ENCODE data around the gene TEKT1. TPM values are rescaled to one million over a fixed set of nuclear protein-coding genes. Genes with fewer than 3 reads are reported as not detected.

The TEKT1 gene
- total RNA-seq, 6 experiments from 2014 or later: not detected

- intact Hi-C loops (cut with DNase I): loop anchor here in 1 of 2 donors (10.0 kb wide), 1 partner anchor 95 kb away; no protein-coding TSS in a partner anchor
- no peak for DNase-seq
- Histone ChIP-seq H3K4me3 (no peak overlapping the region), H3K27me3 (no peaks in the 10 kb centered on the region), H3K4me1 (peaks cover 0 to 47% (median 13%) of the 10 kb centered on the region in 4 donors), H3K27ac (no peak overlapping the region), H3K36me3 (no peaks in the 10 kb centered on the region), H3K9me3 (no peaks in the 10 kb centered on the region)
- 86% methylated on average over 5 of the region's 6 CpGs for WGBS (ENCODE audit: insufficient coverage, low coverage, low lambda C conversion rate, missing lambda C conversion rate)
- no peak for ATAC-seq
- TF ChIP-seq POLR2A (IDR thresholded peaks at IDR 0.05) (no peak), CTCF (IDR thresholded peaks at IDR 0.05) (no peak)
Observed at GRCh38 chr17:6799738-6800137, 31.8 kb downstream of the TEKT1 start.

DNA sequence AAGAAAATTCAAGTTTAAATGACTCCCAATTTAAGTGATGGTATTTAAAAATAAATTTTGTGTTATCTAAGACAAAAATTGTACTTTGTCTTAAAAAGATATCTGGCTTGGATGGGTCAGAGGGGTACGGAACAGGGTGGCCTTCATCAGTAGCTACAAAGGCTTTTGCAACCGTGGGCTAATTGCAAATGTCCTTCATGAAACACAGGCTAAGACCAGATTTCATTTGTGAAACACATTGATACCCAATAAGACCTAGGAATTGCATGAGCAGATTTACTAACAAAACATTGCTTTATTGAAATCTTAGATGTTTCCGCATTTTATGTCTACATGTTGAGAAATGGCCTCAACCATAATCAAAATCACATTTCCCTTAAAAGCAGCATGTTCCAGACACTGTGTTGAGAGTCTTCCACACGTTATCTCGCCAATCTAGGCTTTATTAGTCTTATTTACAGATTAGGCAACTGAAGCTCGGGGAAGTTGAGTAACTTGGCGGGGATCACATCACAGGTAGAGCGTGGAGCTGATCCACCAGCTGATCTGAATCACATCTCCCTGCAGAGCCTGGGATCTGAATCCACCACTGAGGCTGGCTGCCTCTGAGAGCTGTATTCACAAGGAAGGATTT is 33.7 kb downstream of the TEKT1 start:
- no peaks in the 10 kb centered on the region for H3K9me3 ChIP-seq
- WGBS (ENCODE audit: insufficient coverage, low coverage, low lambda C conversion rate, missing lambda C conversion rate): 24% methylated on average over 8 of the region's 8 CpGs
- peaks cover 0 to 55% (median 13%) of the 10 kb centered on the region in 4 donors for H3K4me1 ChIP-seq
- peak overlapping the region; percentile 66 to 86 (median 68) for H3K27ac ChIP-seq
- TF ChIP-seq POLR2A (IDR thresholded peaks at IDR 0.05): peak; percentile 35
- no peak for TF ChIP-seq CTCF (IDR thresholded peaks at IDR 0.05)
- DNase-seq (peak; percentile 52 to 83 (median 63)), ATAC-seq (peak; percentile 69 to 85 (median 78))
- no peaks in the 10 kb centered on the region for H3K27me3 ChIP-seq
- no peak overlapping the region for H3K4me3 ChIP-seq
- intact Hi-C loops (cut with DNase I): loop anchor here in 1 of 2 donors (10.0 kb wide), 1 partner anchor 93 kb away; no protein-coding TSS in a partner anchor
- no peaks in the 10 kb centered on the region for H3K36me3 ChIP-seq

- WGBS (ENCODE audit: insufficient coverage, low coverage, low lambda C conversion rate, missing lambda C conversion rate): 46% methylated on average over 2 of the region's 2 CpGs
Observed at GRCh38 chr17:6796887-6797490, 34.5 kb downstream of the TEKT1 start.

More at GRCh38 chr17:6796887-6797490, 34.5 kb downstream of the TEKT1 start:
- Histone ChIP-seq H3K4me1 (peaks cover 0 to 55% (median 13%) of the 10 kb centered on the region in 4 donors), H3K27ac (peak overlapping the region; percentile 65 to 86 (median 68)), H3K9me3 (no peaks in the 10 kb centered on the region), H3K36me3 (no peaks in the 10 kb centered on the region), H3K27me3 (no peaks in the 10 kb centered on the region), H3K4me3 (no peak overlapping the region)
- TF ChIP-seq CTCF (IDR thresholded peaks at IDR 0.05) (no peak), POLR2A (IDR thresholded peaks at IDR 0.05) (no peak)
- intact Hi-C loops (cut with DNase I): loop anchor here in 1 of 2 donors (10.0 kb wide), 1 partner anchor 92 kb away; no protein-coding TSS in a partner anchor
- ATAC-seq: peak in 2 of 4 donors; percentile 22 to 61
- DNase-seq: no peak
